VCaP (cell line): Measurements from ENCODE around the gene IMPA2.
"Not testable (repeated sequence)": the region's sequence is repeated elsewhere in the genome, so short reads cannot be mapped to it uniquely, and the experiment has no call there.

Experiments
- H3K27ac ChIP-seq: fragments of 450-650 bp; 2 replicates; pipeline ENCODE4 v1.5.1; 2017
- TF ChIP-seq, protein P1 (sequence below): fragments of 450-650 bp; conservative IDR thresholded peaks from 2 replicates; pipeline ENCODE4 v1.5.1; 2017; ENCODE audit warnings: mild to moderate bottlenecking, moderate library complexity

IMPA2 gene

DNA sequence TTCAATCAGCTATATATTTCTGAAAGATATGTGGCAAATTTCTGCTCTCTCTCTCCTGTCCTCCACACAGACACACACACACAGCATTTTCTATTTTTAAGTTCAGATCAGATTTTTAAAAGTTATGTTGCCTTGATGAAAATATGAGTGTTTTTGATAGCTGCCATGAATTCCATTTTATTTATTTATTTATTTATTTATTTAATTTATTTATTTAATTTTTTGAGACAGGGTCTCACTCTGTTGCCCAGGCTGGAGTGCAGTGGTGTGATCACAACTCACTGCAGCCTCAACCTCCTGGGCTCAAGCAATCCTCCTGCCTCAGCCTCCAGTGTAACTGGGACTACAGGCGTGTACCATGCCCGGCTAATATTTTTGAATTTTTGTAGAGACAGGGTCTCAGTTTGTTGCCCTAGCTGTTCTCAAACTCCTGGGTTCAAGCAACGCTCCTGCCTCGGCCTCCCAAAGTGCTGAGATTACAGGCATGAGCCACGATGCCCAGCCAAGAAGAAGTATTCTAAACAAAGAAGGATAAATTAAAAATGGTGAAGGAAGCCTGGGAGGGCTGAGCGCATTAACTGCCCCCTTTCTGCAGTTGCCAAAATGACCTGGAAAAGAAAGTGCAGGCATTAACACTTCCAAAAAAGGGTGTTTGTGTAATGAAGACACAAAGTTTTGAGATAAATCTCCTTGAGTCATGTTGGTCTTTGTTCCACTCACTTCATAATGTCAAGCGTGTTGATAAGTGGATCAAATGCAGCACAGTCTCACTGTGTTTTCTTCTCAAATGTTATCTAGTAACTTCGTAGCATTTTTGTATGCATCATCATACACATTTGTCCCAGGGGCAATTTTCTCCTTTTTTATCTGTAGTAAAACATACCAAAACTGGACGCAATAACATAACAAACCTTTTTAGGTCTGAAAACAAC lies 11.1 kb upstream of the IMPA2 start:
- TF ChIP-seq, protein P1, sequence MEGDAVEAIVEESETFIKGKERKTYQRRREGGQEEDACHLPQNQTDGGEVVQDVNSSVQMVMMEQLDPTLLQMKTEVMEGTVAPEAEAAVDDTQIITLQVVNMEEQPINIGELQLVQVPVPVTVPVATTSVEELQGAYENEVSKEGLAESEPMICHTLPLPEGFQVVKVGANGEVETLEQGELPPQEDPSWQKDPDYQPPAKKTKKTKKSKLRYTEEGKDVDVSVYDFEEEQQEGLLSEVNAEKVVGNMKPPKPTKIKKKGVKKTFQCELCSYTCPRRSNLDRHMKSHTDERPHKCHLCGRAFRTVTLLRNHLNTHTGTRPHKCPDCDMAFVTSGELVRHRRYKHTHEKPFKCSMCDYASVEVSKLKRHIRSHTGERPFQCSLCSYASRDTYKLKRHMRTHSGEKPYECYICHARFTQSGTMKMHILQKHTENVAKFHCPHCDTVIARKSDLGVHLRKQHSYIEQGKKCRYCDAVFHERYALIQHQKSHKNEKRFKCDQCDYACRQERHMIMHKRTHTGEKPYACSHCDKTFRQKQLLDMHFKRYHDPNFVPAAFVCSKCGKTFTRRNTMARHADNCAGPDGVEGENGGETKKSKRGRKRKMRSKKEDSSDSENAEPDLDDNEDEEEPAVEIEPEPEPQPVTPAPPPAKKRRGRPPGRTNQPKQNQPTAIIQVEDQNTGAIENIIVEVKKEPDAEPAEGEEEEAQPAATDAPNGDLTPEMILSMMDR = no peak
- no peak overlapping the region for H3K27ac ChIP-seq

DNA sequence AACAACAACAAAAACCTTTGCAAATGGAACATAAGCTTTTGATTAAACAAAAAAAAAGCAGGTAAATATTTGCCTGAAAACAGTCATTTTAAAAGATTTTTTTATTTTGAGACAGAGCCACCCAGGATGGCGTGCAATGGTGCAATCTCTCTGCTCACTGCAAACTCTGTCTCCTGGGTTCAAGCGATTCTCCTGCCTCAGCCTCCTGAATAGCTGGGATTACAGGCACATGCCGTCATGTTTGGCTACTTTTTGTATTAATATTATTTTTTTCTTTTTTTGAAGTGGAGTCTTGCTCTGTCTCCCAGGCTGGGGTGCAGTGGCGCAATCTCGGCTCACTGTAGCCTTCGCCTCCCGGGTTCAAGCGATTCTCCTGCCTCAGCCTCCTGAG lies 10.5 kb upstream of the IMPA2 start:
- not testable (repeated sequence) for H3K27ac ChIP-seq

DNA sequence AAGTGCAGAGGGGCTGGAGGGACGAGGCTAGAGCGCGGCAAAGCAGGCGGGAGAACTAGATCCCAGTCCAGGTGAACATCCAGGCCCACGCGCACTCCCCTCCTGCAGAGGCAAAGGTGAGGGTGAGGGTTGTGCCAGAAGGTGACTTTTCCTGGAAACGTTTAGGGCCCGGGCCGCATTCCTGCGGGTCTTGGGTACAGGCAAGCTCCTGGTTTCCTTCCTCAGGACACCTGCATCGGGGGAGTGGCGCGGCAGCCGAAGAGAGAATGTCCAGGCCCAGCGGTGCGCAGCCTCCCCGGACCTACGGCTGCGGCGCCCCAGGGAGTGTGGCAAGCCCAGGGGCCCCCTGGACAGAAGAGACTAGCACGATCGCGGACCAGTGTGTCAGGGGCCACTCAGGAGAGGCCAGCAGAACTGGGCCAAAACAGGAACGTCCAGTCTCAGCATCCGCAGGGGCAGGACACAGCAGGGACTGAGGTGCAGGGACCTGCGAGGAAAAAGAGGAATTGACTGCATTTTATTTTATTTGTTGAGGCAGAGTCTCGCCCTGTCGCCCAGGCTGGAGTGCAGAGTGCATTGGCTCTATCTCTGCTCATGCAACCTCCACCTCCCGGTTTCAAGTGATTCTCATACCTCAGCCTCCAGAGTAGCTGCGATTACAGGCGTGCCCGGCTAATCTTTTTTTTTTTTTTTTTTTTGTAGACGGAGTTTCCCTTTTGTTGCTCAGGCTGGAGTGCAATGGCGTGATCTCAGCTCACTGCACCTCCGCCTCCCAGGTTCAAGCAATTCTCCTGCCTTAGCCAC lies 8.7 kb upstream of the IMPA2 start:
- no peak overlapping the region for H3K27ac ChIP-seq
- TF ChIP-seq, protein P1 = no peak

DNA sequence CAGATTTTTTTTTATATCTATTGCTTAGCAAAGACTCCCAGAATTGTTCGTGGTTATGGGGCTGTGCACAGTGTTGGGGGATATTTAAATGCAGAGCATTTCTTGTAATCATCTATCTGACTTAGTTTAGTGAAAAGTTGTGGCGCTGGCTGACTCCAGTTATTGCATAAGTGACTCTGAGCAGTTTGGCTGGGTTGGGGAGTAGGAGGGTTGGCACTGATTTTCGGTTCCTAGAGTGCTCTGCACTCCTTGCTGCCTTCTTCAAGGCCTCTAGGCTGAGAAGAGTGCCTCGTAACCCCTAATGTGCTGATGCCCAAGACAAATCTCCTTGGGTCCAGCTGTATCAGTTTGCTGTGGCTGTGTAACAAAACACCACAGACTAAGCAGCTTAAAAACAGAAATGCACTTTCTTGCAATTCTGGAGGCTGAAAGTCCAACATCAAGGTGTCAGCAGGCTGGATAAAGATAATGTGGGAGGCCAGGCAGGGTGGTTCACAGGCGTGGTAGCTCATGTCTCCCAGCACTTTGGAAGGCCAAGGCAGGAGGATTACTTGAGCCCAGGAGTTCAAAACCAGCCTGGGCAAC lies 6.5 kb upstream of the IMPA2 start:
- no peak overlapping the region for H3K27ac ChIP-seq
- TF ChIP-seq, protein P1 = no peak

DNA sequence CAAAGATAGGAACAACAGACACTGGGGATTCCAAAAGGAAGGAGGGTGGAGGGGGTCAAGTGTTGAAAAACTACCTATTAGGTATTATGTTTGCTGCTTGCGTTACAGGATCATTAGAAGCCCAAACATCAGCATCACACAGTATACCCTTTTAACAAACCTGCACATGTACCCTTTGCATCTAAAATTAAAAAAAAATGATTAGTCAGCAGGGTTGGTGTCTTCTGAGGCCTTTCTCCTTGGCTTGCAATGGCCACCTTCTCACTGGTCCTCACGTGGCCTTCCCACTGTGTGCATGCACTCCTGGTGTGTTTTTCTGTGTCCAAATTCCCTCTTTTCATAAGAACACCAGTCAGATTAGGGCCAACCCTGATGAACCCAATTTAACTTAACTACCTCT lies 5.6 kb upstream of the IMPA2 start:
- peak overlapping the region; percentile 73 for H3K27ac ChIP-seq
- TF ChIP-seq, protein P1 = no peak

DNA sequence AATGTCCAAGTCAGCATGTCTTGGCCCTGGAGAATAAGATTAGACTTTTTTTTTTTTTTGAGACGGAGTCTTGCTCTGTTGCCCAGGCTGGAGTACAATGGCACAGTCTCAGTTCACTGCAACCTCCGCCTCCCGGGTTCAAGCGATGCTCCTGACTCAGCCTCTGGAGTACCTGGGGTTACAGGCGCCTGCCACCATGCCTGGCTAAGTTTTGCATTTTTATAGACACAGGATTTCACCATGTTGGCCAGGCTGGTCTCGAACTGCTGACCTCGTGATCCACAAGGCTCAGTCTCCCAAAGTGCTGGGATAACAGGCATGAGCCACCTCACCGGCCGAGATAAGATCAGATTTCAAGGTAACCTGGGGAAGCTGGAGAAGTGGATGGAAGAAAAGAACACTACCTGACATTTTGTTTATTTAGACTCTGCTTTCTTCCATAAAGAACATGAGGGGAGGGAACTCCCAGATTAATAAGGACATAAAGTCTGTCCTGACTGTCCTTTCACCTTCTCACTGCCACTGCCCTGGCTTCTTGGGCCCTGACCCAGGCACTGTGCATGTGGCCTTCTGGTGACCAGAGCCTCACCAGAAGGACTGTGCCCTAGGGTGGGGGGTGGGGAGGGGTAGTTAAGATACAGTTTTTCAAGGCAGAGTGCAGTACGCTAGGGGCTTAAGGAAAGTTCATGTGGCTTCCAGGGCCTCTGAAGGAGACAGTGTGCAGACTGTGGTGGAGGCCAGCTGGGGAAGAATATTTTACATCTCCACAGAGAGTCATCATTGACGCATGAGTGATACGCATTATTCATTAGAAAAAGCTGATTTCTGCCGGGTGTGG lies 4.8 kb upstream of the IMPA2 start:
- TF ChIP-seq, protein P1 = no peak
- H3K27ac ChIP-seq = peak overlapping the region; percentile 73

DNA sequence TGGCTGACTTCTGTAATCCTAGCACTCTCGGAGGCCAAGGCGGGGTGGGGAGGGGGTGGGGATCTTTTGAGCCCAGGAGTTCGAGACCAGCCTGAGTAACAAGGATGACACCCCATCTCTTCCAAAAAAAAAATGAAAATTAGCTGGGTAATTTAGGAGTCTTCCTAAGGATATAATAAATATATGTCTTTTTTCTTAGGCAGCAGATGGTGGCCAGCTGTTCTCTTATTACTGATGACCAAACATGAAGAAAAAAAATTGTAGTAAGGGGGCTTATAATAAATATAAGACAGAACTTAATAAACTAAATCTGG lies 4.2 kb upstream of the IMPA2 start:
- TF ChIP-seq, protein P1 = no peak
- peak overlapping the region; percentile 73 for H3K27ac ChIP-seq
